H9 (cell line): ENCODE results near the gene RAET1L. TPM values are rescaled to one million over a fixed set of nuclear protein-coding genes. Genes with fewer than 3 reads are reported as not detected.

Experiments
- total RNA-seq: library from RNA; stranded (reverse); gene quantifications from 2 replicates; pipeline ENCODE4 v1.2.1, GENCODE V29; 2021

RAET1L gene
- total RNA-seq, 1 experiment from 2014 or later: not detected

Other genes with a start within 250 kb of the RAET1L start
- 14.8 and 15.6 TPM in 2 replicates for gene LRP11, start 161.2 kb downstream of the RAET1L start, total RNA-seq
- not detected in 2 replicates for gene RAET1E, start 127.4 kb downstream of the RAET1L start, total RNA-seq
- gene RAET1G, start 102.4 kb downstream of the RAET1L start, total RNA-seq: not detected in 2 replicates
- not detected in 2 replicates for gene ULBP2, start 83.5 kb downstream of the RAET1L start, total RNA-seq
- 1.6 and 2.1 TPM in 2 replicates for gene ULBP1, start 61.6 kb downstream of the RAET1L start, total RNA-seq
- 5.6 and 5.8 TPM in 2 replicates for gene ULBP3, start 43.6 kb upstream of the RAET1L start, total RNA-seq
- gene PPP1R14C, start 117.5 kb upstream of the RAET1L start, total RNA-seq: 0.09 and 0.37 TPM in 2 replicates